ENCODE measurements around the gene KAT7.

KAT7 gene

DNA sequence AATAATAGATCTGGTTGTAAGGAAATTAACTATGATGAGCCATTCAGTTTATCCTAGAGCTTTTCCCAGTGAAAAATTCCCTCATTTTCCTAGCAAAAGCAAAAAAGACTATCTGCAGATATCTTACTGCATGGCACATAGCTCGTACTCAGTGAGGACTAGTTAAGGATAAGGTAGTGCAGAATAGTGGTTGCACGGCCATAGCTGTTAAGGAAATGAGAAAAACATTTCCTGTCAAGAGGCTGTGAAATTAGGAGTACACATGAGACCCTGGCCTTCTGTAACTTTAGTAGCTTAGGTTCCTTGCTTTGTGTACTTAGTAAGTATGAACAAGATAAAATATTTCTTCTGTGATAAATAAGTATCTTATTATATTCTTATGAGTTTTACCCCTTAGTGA lies 10.3 kb downstream of the KAT7 start:
- DNase-seq (ENCODE audit: low read depth in 1 of 2, low spot score in 1 of 2): no peak
- TF ChIP-seq, protein P1, sequence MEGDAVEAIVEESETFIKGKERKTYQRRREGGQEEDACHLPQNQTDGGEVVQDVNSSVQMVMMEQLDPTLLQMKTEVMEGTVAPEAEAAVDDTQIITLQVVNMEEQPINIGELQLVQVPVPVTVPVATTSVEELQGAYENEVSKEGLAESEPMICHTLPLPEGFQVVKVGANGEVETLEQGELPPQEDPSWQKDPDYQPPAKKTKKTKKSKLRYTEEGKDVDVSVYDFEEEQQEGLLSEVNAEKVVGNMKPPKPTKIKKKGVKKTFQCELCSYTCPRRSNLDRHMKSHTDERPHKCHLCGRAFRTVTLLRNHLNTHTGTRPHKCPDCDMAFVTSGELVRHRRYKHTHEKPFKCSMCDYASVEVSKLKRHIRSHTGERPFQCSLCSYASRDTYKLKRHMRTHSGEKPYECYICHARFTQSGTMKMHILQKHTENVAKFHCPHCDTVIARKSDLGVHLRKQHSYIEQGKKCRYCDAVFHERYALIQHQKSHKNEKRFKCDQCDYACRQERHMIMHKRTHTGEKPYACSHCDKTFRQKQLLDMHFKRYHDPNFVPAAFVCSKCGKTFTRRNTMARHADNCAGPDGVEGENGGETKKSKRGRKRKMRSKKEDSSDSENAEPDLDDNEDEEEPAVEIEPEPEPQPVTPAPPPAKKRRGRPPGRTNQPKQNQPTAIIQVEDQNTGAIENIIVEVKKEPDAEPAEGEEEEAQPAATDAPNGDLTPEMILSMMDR (IDR thresholded peaks at IDR 0.05; ENCODE audit: insufficient read depth, low read length): no peak
- no peak for TF ChIP-seq REST (IDR thresholded peaks at IDR 0.05; ENCODE audit: insufficient replicate concordance, low read depth)
- TF ChIP-seq GABPA (IDR thresholded peaks at IDR 0.05; ENCODE audit: low read depth): no peak
- TF ChIP-seq SPI1 (IDR thresholded peaks at IDR 0.05; ENCODE audit: borderline replicate concordance, low read depth): no peak
- Histone ChIP-seq H3K27ac (replicated peaks) (no peak overlapping the region), H3K4me3 (replicated peaks; ENCODE audit: insufficient read depth, low read length) (no peak overlapping the region), H3K27me3 (ENCODE audit: insufficient read depth, poor library complexity, severe bottlenecking) (no peaks in the 10 kb centered on the region)

GRCh38 chr17:49809056-49809455 lies 20.6 kb downstream of the KAT7 start:
- H3K27ac ChIP-seq (replicated peaks): no peak overlapping the region
- TF ChIP-seq POLR2AphosphoS5 (IDR thresholded peaks at IDR 0.05; ENCODE audit: low read depth) (no peak), REST (IDR thresholded peaks at IDR 0.05; ENCODE audit: insufficient replicate concordance, low read depth) (no peak), GABPA (IDR thresholded peaks at IDR 0.05; ENCODE audit: low read depth) (no peak)
- TF ChIP-seq, protein P1 (IDR thresholded peaks at IDR 0.05; ENCODE audit: insufficient read depth, low read length): no peak

DNA sequence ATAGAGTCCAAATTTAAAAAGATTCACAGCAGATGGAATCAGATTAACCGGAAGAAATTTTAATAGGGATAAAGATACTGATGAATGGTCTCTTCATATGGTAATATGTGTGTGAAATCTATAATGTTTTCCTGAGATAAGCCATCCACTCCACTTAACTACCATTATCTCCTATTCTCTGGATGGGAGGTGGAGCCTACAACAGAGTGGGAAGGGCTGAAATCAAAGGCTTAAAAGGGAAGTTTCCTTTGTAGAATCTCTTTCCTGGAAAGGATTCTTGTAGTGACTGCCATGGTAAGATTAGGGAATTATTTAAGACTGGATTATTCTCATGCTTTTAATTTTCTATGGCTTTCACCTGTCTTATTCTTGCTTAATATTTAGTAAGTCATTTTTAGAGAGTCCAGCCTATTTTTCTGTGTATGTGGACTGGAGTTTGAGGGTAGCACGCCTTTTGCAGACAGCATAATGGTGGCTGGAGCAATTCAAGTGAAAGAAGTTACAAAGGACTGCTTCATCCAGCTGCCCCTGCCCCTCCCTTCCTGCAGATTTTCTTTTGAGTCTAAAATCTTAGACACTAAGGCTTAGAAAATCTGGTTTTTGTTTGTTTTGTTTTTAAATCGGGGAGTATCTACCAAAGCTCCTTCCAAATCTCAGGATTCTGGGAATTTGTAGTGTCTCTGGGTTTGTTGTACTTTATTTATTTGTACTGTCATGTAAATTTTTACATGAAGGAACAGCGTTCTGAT lies 26.5 kb downstream of the KAT7 start:
- no peak for TF ChIP-seq GABPA (IDR thresholded peaks at IDR 0.05; ENCODE audit: low read depth)
- TF ChIP-seq, protein P1 (IDR thresholded peaks at IDR 0.05; ENCODE audit: insufficient read depth, low read length): no peak
- TF ChIP-seq REST (IDR thresholded peaks at IDR 0.05; ENCODE audit: insufficient replicate concordance, low read depth): no peak
- no peak for TF ChIP-seq POLR2AphosphoS5 (IDR thresholded peaks at IDR 0.05; ENCODE audit: low read depth)
- no peak for TF ChIP-seq SPI1 (IDR thresholded peaks at IDR 0.05; ENCODE audit: borderline replicate concordance, low read depth)
- Histone ChIP-seq H3K27me3 (ENCODE audit: insufficient read depth, poor library complexity, severe bottlenecking) (no peaks in the 10 kb centered on the region), H3K27ac (replicated peaks) (no peak overlapping the region), H3K4me3 (replicated peaks; ENCODE audit: insufficient read depth, low read length) (no peak overlapping the region)
- no peak for DNase-seq (ENCODE audit: low read depth in 1 of 2, low spot score in 1 of 2)

More at GRCh38 chr17:49809056-49809455, 20.6 kb downstream of the KAT7 start:
- DNase-seq (ENCODE audit: low read depth in 1 of 2, low spot score in 1 of 2): no peak
- Histone ChIP-seq H3K4me3 (replicated peaks; ENCODE audit: insufficient read depth, low read length) (no peak overlapping the region), H3K27me3 (ENCODE audit: insufficient read depth, poor library complexity, severe bottlenecking) (no peaks in the 10 kb centered on the region)
